Heart left ventricle (tissue), 16 donors: ENCODE results near the gene CWC27. TPM values are rescaled to one million over a fixed set of nuclear protein-coding genes. Genes with fewer than 3 reads are reported as not detected.
"Not testable (repeated sequence)": the region's sequence is repeated elsewhere in the genome, so short reads cannot be mapped to it uniquely, and the experiment has no call there.

Experiments used
- ATAC-seq, 4 donors: fragments of 200-7000 bp; cut with Tn5 transposase; one replicate each; pipeline ENCODE4 v1.9.1; 2020 to 2022; ENCODE audit warnings: moderate library complexity in 4 of 4, mild to moderate bottlenecking in 3 of 4, moderate number of reproducible peaks in 1 of 4
- DNase-seq, 5 donors: peaks; one replicate each; pipeline ENCODE4 v3.0.0-alpha.2; 2020
- H3K27ac ChIP-seq, 12 donors: fragments of 200-600 bp; sonication (generic) in 4 of 12; one replicate each; pipeline versions ENCODE4 v1.5.0 to v1.8.0; 2016 to 2022; ENCODE audit warnings: mild to moderate bottlenecking in 2 of 12
- H3K27me3 ChIP-seq, 9 donors: fragments of 200-600 bp; sonication (generic) in 2 of 9; one replicate each; pipeline versions ENCODE4 v1.5.1 to v1.8.0; 2016 to 2022; ENCODE audit warnings: mild to moderate bottlenecking in 3 of 9
- H3K36me3 ChIP-seq, 9 donors: fragments of 200-600 bp; sonication (generic) in 2 of 9; one replicate each; pipeline versions ENCODE4 v1.5.0 to v1.8.0; 2018 to 2022; ENCODE audit warnings: mild to moderate bottlenecking in 2 of 9
- H3K4me1 ChIP-seq, 12 donors: fragments of 200-600 bp; sonication (generic) in 4 of 12; one replicate each; pipeline versions ENCODE4 v1.5.0 to v1.8.0; 2016 to 2022; ENCODE audit warnings: mild to moderate bottlenecking in 3 of 12
- H3K4me3 ChIP-seq, 12 donors: fragments of 200-600 bp; sonication (generic) in 4 of 12; one replicate each; pipeline versions ENCODE4 v1.5.0 to v1.8.0; 2017 to 2022; ENCODE audit warnings: mild to moderate bottlenecking in 9 of 12, moderate library complexity in 4 of 12
- H3K9me3 ChIP-seq, 12 donors: fragments of 200-600 bp; sonication (generic) in 4 of 12; one replicate each; pipeline versions ENCODE4 v1.5.0 to v1.8.0; 2016 to 2022; ENCODE audit warnings: mild to moderate bottlenecking in 1 of 12
- POLR2A ChIP-seq, 2 donors: fragments of 450-650 bp; IDR thresholded peaks; one replicate each; pipeline ENCODE4 v1.6.1; 2017; ENCODE audit warnings: antibody characterized with exemption in 2 of 2, mild to moderate bottlenecking in 2 of 2, moderate library complexity in 2 of 2
- WGBS, 4 donors: extraction: QIAGEN DNeasy Blood & Tissue Kit in 2 of 4; methylation state at CpG; one replicate each; pipeline versions ENCODE4 v1.1.5 to v1.1.7; 2013 to 2018; 5-methylcytosine and 5-hydroxymethylcytosine counted together
- intact Hi-C, 10 donors: fragments of 100-400 bp; cut with DNase I; formaldehyde crosslinking; loops; one replicate each; pipeline versions ENCODE4 v1.11.1 to v1.14.2; 2022
- polyA plus RNA-seq, 2 donors: library from polyadenylated mRNA; stranded (reverse); fragments of 200-250 nt; gene quantifications; one replicate each; pipeline ENCODE4 v1.2.3, GENCODE V29; 2013
- total RNA-seq, 9 donors: library from RNA; depleted of rRNA in 2 of 9; stranded (reverse); fragments of >200 nt in 2 of 9; fragmentation: NEBNext Ultra II Directional in 3 of 9; extraction: Animal tissue kit (Norgen Biotek cat#: 25700) in 3 of 9; gene quantifications; one replicate each; pipeline versions ENCODE4 v1.1.0 to v1.2.4, GENCODE V29; 2016 to 2023
- TF ChIP-seq, protein P1 (sequence below), 12 donors: fragments of 200-600 bp; sonication (generic) in 4 of 12; IDR thresholded peaks; one replicate each; pipeline versions ENCODE4 v1.5.0 to v1.8.0; 2018 to 2022; ENCODE audit warnings: antibody characterized with exemption in 12 of 12, mild to moderate bottlenecking in 5 of 12
- donor health status: ischemic (EF 13 %, LVEDD 7.1; RV severe dilation, severe dysfunction).
- donor health status: healthy with polysubstance abuse.
- donor health status: DM: no; HTN: yes; CAD: no.
- donor health status: DM: no; HTN: no; CAD: no.
- donor health status: ischemic (EF 25% LVEDD 6.9; RV normal size, moderate dysfunction).
- donor health status: ischemic (EF 25% LVEDD 5.7; RV mildly dilated, moderate dysfunction).
- donor health status: healthy.
- donor health status: DM: yes; HTN: yes; CAD: no.
- donor health status: ischemic (EF 35%, LVEDD 5.7; RV mildly dilated, moderate dysfunction).
- donor health status: nonischemic (EF 11% LVEDD 7.7; RV severe dilation, severe dysfunction).
- donor health status: DM: yes; HTN: yes; CAD: no.
- donor health status: PGD.
- donor health status: ischemic (EF 29% LVEDD 5.4; RV normal size, mild dysfunction).
- donor health status: nonischemic (EF 23%, LVEDD 6.1; RV moderate dilation, normal function).

The CWC27 gene
- total and polyA plus RNA-seq, 11 donors: 10.7 to 33.3 (median 23.5) TPM

- DNase-seq: no peak
- TF ChIP-seq, protein P1, sequence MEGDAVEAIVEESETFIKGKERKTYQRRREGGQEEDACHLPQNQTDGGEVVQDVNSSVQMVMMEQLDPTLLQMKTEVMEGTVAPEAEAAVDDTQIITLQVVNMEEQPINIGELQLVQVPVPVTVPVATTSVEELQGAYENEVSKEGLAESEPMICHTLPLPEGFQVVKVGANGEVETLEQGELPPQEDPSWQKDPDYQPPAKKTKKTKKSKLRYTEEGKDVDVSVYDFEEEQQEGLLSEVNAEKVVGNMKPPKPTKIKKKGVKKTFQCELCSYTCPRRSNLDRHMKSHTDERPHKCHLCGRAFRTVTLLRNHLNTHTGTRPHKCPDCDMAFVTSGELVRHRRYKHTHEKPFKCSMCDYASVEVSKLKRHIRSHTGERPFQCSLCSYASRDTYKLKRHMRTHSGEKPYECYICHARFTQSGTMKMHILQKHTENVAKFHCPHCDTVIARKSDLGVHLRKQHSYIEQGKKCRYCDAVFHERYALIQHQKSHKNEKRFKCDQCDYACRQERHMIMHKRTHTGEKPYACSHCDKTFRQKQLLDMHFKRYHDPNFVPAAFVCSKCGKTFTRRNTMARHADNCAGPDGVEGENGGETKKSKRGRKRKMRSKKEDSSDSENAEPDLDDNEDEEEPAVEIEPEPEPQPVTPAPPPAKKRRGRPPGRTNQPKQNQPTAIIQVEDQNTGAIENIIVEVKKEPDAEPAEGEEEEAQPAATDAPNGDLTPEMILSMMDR (IDR thresholded peaks at IDR 0.05): no peak
- no peak for TF ChIP-seq POLR2A (IDR thresholded peaks at IDR 0.05)
- no peaks in the 10 kb centered on the region for H3K4me1 ChIP-seq
- no peak overlapping the region for H3K4me3 ChIP-seq
- H3K27ac ChIP-seq: no peak overlapping the region
- peaks cover 0 to 18% (median 0%) of the 10 kb centered on the region in 12 donors for H3K9me3 ChIP-seq
- ATAC-seq: no peak
- WGBS, 4 donors: 93 to 97% (median 96%) methylated on average over 2 of the region's 2 CpGs
- intact Hi-C loops: no loop called here
- no peaks in the 10 kb centered on the region for H3K27me3 ChIP-seq
- peaks cover 0 to 10% (median 0%) of the 10 kb centered on the region in 9 donors for H3K36me3 ChIP-seq
Observed at GRCh38 chr5:64900618-64901017, 131.9 kb downstream of the CWC27 start.

DNA sequence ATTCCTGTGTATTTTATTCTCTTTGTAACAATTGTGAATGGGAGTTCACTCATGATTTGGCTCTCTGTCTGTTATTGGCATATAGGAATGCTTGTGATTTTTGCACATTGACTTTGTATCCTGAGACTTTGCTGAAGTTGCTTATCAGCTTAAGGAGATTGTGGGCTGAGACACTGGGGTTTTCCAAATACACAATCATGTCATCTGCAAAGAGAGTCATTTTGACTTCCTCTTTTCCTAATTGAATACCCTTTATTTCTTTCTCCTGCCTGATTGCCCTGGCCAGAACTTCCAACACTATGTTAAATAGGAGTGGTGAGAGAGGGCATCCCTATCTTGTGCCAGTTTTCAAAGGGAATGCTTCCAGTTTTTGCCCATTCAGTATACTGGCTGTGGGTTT lies 138.7 kb downstream of the CWC27 start:
- DNase-seq, H3K4me1 ChIP-seq, H3K27ac ChIP-seq, intact Hi-C loops, H3K4me3 ChIP-seq, H3K27me3 ChIP-seq, ATAC-seq: not testable (repeated sequence)
- peaks cover 0 to 29% (median 3%) of the 10 kb centered on the region in 12 donors for H3K9me3 ChIP-seq
- peaks cover 0 to 18% (median 0%) of the 10 kb centered on the region in 9 donors for H3K36me3 ChIP-seq

- 80 to 95% (median 91%) methylated on average over 5 of the region's 5 CpGs for WGBS, 4 donors
- intact Hi-C loops: no loop called here
- no peak overlapping the region for H3K27ac ChIP-seq
- peaks cover 0 to 33% (median 4%) of the 10 kb centered on the region in 12 donors for H3K9me3 ChIP-seq
- DNase-seq (no peak), ATAC-seq (no peak)
- H3K27me3 ChIP-seq: no peaks in the 10 kb centered on the region
- TF ChIP-seq, protein P1 (IDR thresholded peaks at IDR 0.05): no peak
- no peak for TF ChIP-seq POLR2A (IDR thresholded peaks at IDR 0.05)
- peaks cover 0 to 12% (median 0%) of the 10 kb centered on the region in 9 donors for H3K36me3 ChIP-seq
- H3K4me3 ChIP-seq: no peak overlapping the region
- H3K4me1 ChIP-seq: no peaks in the 10 kb centered on the region
Observed at GRCh38 chr5:64914396-64914795, 145.7 kb downstream of the CWC27 start.

DNA sequence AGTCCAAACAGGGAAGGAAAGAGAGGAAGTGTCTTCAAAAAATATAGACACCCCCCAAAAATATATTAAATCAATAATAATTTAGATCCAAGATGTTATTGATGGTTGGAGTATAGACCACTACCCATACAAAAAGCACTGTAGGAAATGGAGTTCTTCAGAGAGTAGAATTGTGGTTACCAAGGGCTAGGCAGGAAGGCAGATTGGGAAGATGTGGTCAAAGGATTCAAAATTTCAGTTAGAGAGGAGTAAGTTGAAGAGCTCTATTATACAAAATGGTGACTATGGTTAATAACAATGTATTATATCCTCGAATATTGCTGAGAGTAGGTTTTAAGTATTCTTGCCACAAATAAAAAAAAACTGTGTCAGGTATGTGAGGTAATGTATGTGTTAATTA lies 149.4 kb downstream of the CWC27 start:
- no peak for ATAC-seq
- Histone ChIP-seq H3K36me3 (peaks cover 0 to 20% (median 0%) of the 10 kb centered on the region in 9 donors), H3K27me3 (no peaks in the 10 kb centered on the region), H3K4me1 (no peaks in the 10 kb centered on the region), H3K9me3 (peaks cover 0 to 41% (median 13%) of the 10 kb centered on the region in 12 donors), H3K27ac (no peak overlapping the region), H3K4me3 (no peak overlapping the region)
- intact Hi-C loops: no loop called here
- 89 to 99% (median 93%) methylated on average over 1 of the region's 1 CpG for WGBS, 4 donors
- no peak for DNase-seq
- TF ChIP-seq, protein P1 (IDR thresholded peaks at IDR 0.05): no peak
- TF ChIP-seq POLR2A (IDR thresholded peaks at IDR 0.05): no peak

DNA sequence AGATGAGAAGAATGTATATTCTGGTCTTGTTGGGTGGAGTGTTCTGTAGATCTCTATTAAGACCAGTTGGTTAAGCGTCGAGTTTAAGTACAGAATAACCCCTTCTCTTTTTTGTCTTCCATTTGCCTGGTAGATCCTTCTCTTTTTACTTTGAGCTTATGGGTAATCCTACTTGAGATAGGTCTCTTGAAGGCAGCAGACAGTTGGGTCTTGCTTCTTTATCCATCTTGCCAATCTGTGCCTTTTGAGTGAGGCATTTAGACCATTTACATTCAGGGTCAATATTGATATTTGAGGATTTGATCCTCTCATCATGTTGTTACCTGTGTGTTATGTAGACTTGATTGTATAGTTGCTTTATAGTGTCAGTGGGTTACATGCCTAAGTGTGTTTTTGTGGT lies 152.7 kb downstream of the CWC27 start:
- Histone ChIP-seq H3K36me3 (peaks cover 0 to 20% (median 0%) of the 10 kb centered on the region in 9 donors), H3K4me3 (no peak overlapping the region), H3K9me3 (peaks cover 0 to 39% (median 13%) of the 10 kb centered on the region in 12 donors), H3K4me1 (no peaks in the 10 kb centered on the region), H3K27me3 (no peaks in the 10 kb centered on the region), H3K27ac (no peak overlapping the region)
- WGBS, 4 donors: 94 to 99% (median 97%) methylated on average over 2 of the region's 2 CpGs
- TF ChIP-seq POLR2A (IDR thresholded peaks at IDR 0.05): no peak
- TF ChIP-seq, protein P1 (IDR thresholded peaks at IDR 0.05): no peak
- ATAC-seq (no peak), DNase-seq (no peak)
- intact Hi-C loops: no loop called here
